HCT116 (cell line): ENCODE results near the gene ABLIM1.

Source experiments
- EZH2 ChIP-seq: fragments of 200-600 bp; sonication (generic); IDR thresholded peaks from 2 replicates; pipeline ENCODE4 v1.6.1; 2017; ENCODE audit warnings: antibody characterized with exemption, mixed run types
- EZH2phosphoT487 ChIP-seq: fragments of 200-600 bp; IDR thresholded peaks from 2 replicates; pipeline ENCODE4 v1.6.1; 2018; ENCODE audit warnings: antibody characterized with exemption, borderline replicate concordance
- POLR2A ChIP-seq: IDR thresholded peaks from 2 replicates; pipeline ENCODE4 v1.7.0; 2011; ENCODE audit warnings: borderline replicate concordance; ENCODE audit not compliant: insufficient read depth, insufficient read length; ENCODE audit errors: extremely low read depth
- POLR2AphosphoS5 ChIP-seq: IDR thresholded peaks from 2 replicates; pipeline ENCODE4 v1.6.1; 2011; ENCODE audit warnings: mild to moderate bottlenecking, low read depth, low read length, moderate library complexity
- YY1 ChIP-seq: IDR thresholded peaks from 2 replicates; pipeline ENCODE4 v1.6.1; 2011; ENCODE audit warnings: low read length, low read depth, moderate library complexity, mild to moderate bottlenecking; ENCODE audit not compliant: insufficient replicate concordance; ENCODE audit errors: extremely low read depth
- TF ChIP-seq, protein P1 (sequence below): IDR thresholded peaks from 2 replicates; pipeline ENCODE4 v1.6.1; 2012
- TF ChIP-seq, protein P2 (sequence below), 3 experiments: fragments of 200-600 bp in 1 of 3; sonication (generic) in 1 of 3; IDR thresholded peaks in 2 of 3; conservative IDR thresholded peaks in 1 of 3; 2 replicates each; pipeline ENCODE4 v1.5.1; 2012 to 2017; ENCODE audit warnings: low read depth in 2 of 3, low read length in 2 of 3, antibody characterized with exemption in 1 of 3, borderline replicate concordance in 1 of 3, control low read depth in 1 of 3, mild to moderate bottlenecking in 1 of 3, mixed read lengths in 1 of 3, mixed run types in 1 of 3, moderate library complexity in 1 of 3; ENCODE audit not compliant: insufficient read depth in 1 of 3

DNA sequence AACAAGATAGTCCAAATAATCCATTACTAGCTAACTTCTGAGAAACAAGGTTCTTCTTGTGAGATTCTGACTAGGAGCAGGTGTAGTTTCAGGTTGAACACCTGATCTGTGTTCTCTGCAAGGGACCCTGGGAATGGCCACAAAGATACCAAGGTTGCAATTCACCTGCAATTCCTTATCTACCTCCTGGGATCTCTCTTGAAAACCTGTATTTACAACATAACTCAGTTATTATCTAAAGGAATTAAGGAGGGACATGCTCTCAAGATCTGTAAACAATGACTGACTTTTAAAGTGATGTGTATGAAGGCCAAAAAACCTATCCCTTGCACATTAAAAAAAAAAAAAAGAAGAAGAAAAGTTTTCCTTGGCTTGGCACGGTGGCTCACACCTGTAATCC is 54.8 kb downstream of the ABLIM1 start:
- no peak for TF ChIP-seq POLR2AphosphoS5
- TF ChIP-seq, protein P1, sequence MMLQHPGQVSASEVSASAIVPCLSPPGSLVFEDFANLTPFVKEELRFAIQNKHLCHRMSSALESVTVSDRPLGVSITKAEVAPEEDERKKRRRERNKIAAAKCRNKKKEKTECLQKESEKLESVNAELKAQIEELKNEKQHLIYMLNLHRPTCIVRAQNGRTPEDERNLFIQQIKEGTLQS, result no peak
- TF ChIP-seq, protein P2, sequence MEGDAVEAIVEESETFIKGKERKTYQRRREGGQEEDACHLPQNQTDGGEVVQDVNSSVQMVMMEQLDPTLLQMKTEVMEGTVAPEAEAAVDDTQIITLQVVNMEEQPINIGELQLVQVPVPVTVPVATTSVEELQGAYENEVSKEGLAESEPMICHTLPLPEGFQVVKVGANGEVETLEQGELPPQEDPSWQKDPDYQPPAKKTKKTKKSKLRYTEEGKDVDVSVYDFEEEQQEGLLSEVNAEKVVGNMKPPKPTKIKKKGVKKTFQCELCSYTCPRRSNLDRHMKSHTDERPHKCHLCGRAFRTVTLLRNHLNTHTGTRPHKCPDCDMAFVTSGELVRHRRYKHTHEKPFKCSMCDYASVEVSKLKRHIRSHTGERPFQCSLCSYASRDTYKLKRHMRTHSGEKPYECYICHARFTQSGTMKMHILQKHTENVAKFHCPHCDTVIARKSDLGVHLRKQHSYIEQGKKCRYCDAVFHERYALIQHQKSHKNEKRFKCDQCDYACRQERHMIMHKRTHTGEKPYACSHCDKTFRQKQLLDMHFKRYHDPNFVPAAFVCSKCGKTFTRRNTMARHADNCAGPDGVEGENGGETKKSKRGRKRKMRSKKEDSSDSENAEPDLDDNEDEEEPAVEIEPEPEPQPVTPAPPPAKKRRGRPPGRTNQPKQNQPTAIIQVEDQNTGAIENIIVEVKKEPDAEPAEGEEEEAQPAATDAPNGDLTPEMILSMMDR (IDR thresholded peaks at IDR 0.05 in 2 of 3, conservative IDR thresholded peaks at IDR 0.05 in 1 of 3; ENCODE audit: borderline replicate concordance in 1 of 3, insufficient read depth in 1 of 3, low read depth in 2 of 3, low read length in 2 of 3), result no peak
- TF ChIP-seq EZH2phosphoT487, result no peak
- TF ChIP-seq YY1, result no peak
- TF ChIP-seq EZH2, result no peak
- TF ChIP-seq POLR2A, result no peak
